ENCODE results near the gene NOL12. TPM values are rescaled to one million over a fixed set of nuclear protein-coding genes. Genes with fewer than 3 reads are reported as not detected.

The NOL12 gene, protein sequence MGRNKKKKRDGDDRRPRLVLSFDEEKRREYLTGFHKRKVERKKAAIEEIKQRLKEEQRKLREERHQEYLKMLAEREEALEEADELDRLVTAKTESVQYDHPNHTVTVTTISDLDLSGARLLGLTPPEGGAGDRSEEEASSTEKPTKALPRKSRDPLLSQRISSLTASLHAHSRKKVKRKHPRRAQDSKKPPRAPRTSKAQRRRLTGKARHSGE
- total RNA-seq, result 18.5 and 19.8 TPM in 2 replicates

GRCh38 chr22:37686002-37686982 lies at the start of gene NOL12:
TSS of gene NOL12 (plus strand) at chr22:37686343. CDS start at chr22:37686393, 50 bp downstream.

DNA sequence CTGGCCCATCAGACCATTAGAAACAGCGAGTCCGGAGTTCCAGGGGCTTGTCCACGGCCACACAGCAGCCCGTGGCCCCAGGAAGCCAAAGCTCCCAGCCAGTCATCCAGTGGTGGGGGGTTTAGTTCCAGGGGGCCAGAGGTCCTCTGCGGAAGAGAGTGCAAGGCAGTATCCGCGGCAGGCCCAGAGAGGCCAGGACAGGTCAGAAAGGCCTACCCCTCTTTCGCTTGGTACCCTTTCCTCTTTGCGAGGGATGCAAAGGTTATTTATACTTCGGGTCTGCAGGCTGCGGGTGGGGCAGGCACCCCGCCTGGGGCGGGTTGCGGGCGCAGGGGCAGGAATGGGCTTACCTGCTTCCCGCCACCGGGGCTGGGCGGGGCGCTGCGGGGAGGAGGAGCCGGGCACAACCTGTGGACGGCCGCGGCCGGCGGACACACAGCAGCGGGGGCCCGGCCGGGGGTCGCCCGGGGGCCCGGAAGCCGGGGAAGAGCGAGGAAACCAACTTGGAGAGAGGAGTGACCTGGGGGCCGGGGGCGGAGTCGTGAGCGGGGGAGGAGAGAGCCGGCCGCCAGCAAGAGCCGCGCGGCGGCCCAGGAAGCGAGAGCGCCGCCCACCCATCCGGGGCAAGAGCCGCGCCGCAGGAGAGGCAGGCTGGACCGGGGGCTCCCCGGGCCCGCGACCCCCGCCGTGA lies 46.9 kb upstream of the NOL12 start, which contains the start of gene SH3BP1:
SH3BP1 (plus strand) TSS at position 600 of the 691 bp plus-strand sequence. CDS start 119 bp downstream, outside the sequence.

DNA sequence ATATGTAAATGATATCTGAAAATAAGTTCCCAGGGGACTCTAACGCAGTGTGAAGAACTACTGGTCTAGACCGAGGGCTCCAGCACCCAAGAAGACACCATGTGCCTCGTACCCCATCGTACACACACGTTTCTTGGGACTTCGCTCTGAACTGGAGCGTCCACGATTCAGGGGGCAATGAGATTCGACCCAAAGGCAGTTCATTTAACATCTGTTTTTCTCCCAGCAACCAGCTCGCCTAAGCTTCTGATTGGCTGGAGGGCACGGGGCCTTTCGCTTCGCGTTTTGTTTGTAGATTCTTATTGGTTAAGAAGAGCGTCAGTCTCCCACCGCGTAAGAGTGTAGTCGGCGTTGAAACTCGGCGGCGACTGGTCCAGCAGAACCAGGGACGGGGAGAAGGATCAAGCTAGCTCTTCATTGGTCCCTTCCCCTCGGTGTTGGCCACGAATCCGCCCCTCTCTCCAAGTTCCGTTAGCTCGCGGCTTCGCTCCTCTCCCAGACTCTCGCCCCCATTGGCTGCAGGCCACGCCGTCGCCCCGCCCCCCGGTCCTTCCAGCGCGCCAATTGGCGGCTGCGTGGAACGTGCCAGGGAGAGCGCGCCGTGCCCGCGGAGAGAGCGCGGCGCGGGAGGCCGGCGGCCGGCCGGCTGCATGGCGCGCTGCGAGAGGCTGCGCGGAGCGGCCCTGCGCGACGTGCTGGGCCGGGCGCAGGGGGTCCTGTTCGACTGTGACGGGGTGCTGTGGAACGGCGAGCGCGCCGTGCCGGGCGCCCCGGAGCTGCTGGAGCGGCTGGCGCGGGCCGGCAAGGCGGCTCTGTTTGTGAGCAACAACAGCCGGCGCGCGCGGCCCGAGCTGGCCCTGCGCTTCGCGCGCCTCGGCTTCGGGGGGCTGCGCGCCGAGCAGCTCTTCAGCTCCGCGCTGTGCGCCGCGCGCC lies 27.7 kb upstream of the NOL12 start, which contains the start of gene PDXP:
PDXP (plus strand) TSS at position 591 of the 933 bp plus-strand sequence; CDS start at position 651, 60 bp downstream.

GRCh38 chr22:37674951-37675929 lies 10.9 kb upstream of the NOL12 start, which contains the start of gene LGALS1:
TSS of gene LGALS1 (plus strand) at chr22:37675636. CDS start at chr22:37675703, 67 bp downstream.

DNA sequence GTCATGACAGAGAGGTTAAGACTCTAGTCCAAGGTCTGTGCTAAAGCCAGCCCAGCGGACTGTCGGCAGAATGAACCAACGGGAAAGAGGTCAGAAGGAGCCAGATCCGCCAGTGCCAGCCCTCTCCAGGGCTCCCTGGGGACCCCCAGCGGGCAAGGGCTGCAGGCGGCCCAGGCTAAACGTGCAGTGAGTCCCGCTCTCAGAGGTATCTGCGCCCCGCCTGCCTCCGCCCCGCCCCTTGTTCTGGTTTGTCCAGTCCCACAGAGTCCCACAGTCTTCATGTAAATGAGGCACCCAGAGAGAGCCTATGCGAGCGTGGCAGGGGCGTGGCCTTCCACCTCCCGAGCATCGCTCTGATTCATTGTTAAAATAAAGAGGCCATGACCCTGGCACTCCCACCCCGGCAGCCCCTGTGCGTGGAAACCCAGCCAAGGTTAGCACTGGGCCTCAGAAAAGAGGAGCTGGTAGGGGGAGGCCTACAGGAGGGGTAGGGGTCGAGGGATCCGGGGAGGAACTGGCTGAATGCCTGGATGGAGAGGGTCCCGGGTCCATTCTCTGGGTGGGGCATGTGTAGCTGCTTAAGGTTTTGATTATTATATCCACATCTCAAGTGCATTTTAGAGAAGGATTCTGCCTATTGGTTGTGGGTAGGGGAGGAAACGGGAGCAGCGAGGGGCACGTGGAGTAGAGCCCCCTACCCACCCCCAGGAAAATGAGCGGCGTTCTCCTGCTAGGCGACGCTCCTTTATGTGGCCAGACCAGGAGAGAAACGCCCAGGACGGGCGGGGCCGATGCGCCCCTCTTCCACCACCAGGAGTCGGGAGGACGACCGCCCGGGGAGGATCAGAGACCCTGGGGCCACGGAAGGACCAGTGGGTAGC lies 10.8 kb downstream of the NOL12 start, which contains the start of gene TRIOBP:
TRIOBP (plus strand) TSS at position 392 of the 881 bp plus-strand sequence. CDS start 4,318 bp downstream, outside the sequence.

Other genes with a start within 250 kb of the NOL12 start
- gene MFNG, start 200.0 kb upstream of the NOL12 start, total RNA-seq, result 0.93 and 2.4 TPM in 2 replicates
- gene CARD10, start 166.9 kb upstream of the NOL12 start, total RNA-seq, result 2.4 and 2.5 TPM in 2 replicates
- 13.6 and 19.8 TPM in 2 replicates for gene CDC42EP1, start 125.9 kb upstream of the NOL12 start, total RNA-seq
- gene LGALS2, start 106.3 kb upstream of the NOL12 start, total RNA-seq, result not detected in 2 replicates
- 42.4 and 47.6 TPM in 2 replicates for gene GGA1, start 77.5 kb upstream of the NOL12 start, total RNA-seq
- 4.9 and 5.3 TPM in 2 replicates for gene SH3BP1, start 46.7 kb upstream of the NOL12 start, total RNA-seq
- 4.2 and 8.3 TPM in 2 replicates for gene PDXP, start 27.6 kb upstream of the NOL12 start, total RNA-seq
- gene LGALS1, start 10.7 kb upstream of the NOL12 start, total RNA-seq, result 9,942 and 11,444 TPM in 2 replicates
- 114 and 150 TPM in 2 replicates for gene TRIOBP, start 10.7 kb downstream of the NOL12 start, total RNA-seq
- gene GCAT, start 121.6 kb downstream of the NOL12 start, total RNA-seq, result 27.2 and 28.8 TPM in 2 replicates
- not detected in 2 replicates for gene GALR3, start 137.0 kb downstream of the NOL12 start, total RNA-seq
- 12.9 and 16.1 TPM in 2 replicates for gene ANKRD54, start 158.0 kb downstream of the NOL12 start, total RNA-seq
- 293 and 326 TPM in 2 replicates for gene EIF3L, start 163.1 kb downstream of the NOL12 start, total RNA-seq
- gene MICALL1, start 220.0 kb downstream of the NOL12 start, total RNA-seq, result 14.9 and 16.8 TPM in 2 replicates

All from aortic smooth muscle cell (primary cell).